AG04450 (cell line): Measurements from ENCODE around the gene CRADD. TPM values are rescaled to one million over a fixed set of nuclear protein-coding genes. Genes with fewer than 3 reads are reported as not detected.
A peak's percentile ranks its signal among the peaks of the same experiment; 100 is the strongest.

Experiments
- CTCF ChIA-PET: fragments of 300-600, 350-600 bp; formaldehyde crosslinking; extraction: SDS; loops from one replicate; lab custom pipeline; 2022; ENCODE audit warnings: antibody characterized with exemption, inconsistent platforms; lab: Charles Lee
- POLR2A ChIA-PET: fragments of 350-600 bp; formaldehyde crosslinking; extraction: SDS; loops from one replicate; lab custom pipeline; 2021; ENCODE audit warnings: antibody characterized with exemption, inconsistent platforms; lab: Yijun Ruan, JAX
- DNase-seq: peaks from one replicate; pipeline ENCODE4 v3.0.0-alpha.2; 2011; ENCODE audit warnings: low read depth, low spot score
- H3K27ac ChIP-seq: one replicate; pipeline ENCODE4 v1.5.1; 2012; ENCODE audit warnings: low read depth, low read length, control low read depth
- H3K27me3 ChIP-seq: one replicate; pipeline ENCODE4 v1.6.0; 2012; ENCODE audit warnings: low read length; ENCODE audit not compliant: control insufficient read depth, insufficient read depth
- H3K4me3 ChIP-seq: 2 replicates; pipeline ENCODE4 v1.5.1; 2011; ENCODE audit warnings: mild to moderate bottlenecking, low read depth, low read length, control low read depth
- H3K9me3 ChIP-seq: 2 replicates; pipeline ENCODE4 v1.5.1; 2012; ENCODE audit warnings: low read length; ENCODE audit not compliant: control insufficient read depth, insufficient read depth
- polyA minus RNA-seq: library from RNA; depleted of rRNA, polyadenylated mRNA; stranded (reverse); fragments of >200 nt; gene quantifications from 2 replicates; pipeline ENCODE4 v1.2.3, GENCODE V29; 2011; rRNA and poly(A)+ RNA removed
- polyA plus RNA-seq: library from polyadenylated mRNA; depleted of rRNA; stranded (reverse); fragments of >200 nt; gene quantifications from 2 replicates; pipeline ENCODE4 v1.2.3, GENCODE V29; 2011; rRNA removed
- TF ChIP-seq, protein P1 (sequence below): IDR thresholded peaks from 2 replicates; pipeline ENCODE4 v1.5.1; 2011; ENCODE audit warnings: low read depth, low read length, control low read depth, inconsistent platforms

Gene CRADD
- polyA plus RNA-seq (8.8 and 9.2 TPM in 2 replicates), polyA minus RNA-seq (5.3 and 6.3 TPM in 2 replicates)

DNA sequence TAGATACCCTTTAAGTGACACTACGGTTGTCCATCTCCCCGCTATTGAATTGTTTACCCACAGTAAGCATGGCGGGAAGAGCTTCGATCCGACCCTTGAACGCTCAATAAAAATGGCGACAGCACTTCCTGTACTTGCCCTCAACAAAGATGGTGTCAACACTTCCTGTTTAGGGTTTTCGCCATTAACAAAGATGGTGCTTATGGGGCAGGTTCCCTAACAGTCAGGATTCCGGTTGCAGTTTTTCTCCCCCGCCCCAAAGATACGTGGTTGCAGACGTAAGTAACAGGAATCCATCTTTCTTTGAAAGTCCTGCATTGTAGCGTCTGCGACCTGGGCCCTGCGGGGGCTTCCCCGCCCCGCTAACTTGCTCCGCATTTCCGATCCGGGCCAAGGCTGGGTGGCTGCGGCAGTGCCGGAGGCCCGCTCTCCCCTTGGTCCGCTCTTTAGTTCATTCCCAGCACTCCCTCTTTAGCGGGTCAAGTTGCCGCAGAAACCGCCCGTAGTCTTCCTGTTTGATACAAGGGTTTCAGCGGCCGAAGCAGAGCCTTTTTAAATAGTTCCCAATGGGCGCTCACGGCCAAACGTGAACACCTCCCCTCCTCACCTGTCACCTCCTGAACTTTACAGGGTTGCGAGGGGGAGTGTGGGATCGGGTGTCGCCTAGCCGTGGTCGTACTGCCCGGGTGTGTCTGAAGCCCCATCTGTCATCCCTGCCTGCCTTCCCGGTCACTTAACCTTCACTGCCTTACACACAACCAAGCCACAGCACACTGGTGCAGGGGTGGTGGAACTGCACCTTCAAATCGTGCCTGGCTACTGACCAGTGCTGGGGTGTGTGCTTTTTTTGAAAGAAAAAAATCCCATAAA lies at the start of gene CRADD:
Gene CRADD, plus strand, starts transcription at position 181 of the 870 bp plus-strand sequence.
- DNase-seq: peak; percentile 97
- H3K27ac ChIP-seq: peak within 1 kb of the TSS; percentile 99
- H3K9me3 ChIP-seq: no peaks in the 10 kb centered on the region; the same call in 1 of the 2 replicates
- no peaks in the 10 kb centered on the region for H3K27me3 ChIP-seq
- POLR2A ChIA-PET: interaction anchor here (0.6 to 1.4 kb wide), 6 partner anchors 22 to 202 kb away, joined by 3 to 6 read pairs (median 4); partner anchors contain the start of gene SOCS2
- H3K4me3 ChIP-seq: peak within 1 kb of the TSS; percentile 79
- TF ChIP-seq, protein P1, sequence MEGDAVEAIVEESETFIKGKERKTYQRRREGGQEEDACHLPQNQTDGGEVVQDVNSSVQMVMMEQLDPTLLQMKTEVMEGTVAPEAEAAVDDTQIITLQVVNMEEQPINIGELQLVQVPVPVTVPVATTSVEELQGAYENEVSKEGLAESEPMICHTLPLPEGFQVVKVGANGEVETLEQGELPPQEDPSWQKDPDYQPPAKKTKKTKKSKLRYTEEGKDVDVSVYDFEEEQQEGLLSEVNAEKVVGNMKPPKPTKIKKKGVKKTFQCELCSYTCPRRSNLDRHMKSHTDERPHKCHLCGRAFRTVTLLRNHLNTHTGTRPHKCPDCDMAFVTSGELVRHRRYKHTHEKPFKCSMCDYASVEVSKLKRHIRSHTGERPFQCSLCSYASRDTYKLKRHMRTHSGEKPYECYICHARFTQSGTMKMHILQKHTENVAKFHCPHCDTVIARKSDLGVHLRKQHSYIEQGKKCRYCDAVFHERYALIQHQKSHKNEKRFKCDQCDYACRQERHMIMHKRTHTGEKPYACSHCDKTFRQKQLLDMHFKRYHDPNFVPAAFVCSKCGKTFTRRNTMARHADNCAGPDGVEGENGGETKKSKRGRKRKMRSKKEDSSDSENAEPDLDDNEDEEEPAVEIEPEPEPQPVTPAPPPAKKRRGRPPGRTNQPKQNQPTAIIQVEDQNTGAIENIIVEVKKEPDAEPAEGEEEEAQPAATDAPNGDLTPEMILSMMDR: no peak
- CTCF ChIA-PET: interaction anchor here (0.7 kb wide), 1 partner anchor 10 kb away, joined by 3 read pairs; no protein-coding TSS in a partner anchor

DNA sequence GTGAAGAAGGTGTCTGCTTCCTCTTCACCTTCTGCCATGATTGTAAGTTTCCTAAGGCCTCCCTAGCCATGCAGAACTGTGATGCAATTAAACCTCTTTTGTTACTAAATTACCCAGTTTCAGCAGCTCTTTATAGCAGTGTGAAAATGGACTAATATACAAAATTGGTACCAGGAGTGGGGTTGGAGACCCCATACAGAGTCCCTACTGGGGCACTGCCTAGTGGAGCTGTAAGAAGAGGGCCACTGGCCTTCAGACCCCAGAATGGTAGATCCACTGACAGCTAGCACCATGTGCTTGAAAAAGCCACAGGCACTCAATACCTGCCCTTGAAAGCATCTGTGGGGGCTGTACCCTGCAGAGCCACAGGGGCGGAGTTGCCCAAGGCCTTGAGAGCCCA lies 44.8 kb upstream of the CRADD start:
- Histone ChIP-seq H3K4me3 (no peak overlapping the region), H3K27me3 (no peaks in the 10 kb centered on the region), H3K27ac (no peak overlapping the region), H3K9me3 (peaks cover 4% of the 10 kb centered on the region)
- no peak for DNase-seq
- ChIA-PET CTCF (interaction anchor here (0.6 kb wide), 1 partner anchor 42 kb away, joined by 6 read pairs; no protein-coding TSS in a partner anchor), POLR2A (no interaction called here)
- TF ChIP-seq, protein P1: no peak

DNA sequence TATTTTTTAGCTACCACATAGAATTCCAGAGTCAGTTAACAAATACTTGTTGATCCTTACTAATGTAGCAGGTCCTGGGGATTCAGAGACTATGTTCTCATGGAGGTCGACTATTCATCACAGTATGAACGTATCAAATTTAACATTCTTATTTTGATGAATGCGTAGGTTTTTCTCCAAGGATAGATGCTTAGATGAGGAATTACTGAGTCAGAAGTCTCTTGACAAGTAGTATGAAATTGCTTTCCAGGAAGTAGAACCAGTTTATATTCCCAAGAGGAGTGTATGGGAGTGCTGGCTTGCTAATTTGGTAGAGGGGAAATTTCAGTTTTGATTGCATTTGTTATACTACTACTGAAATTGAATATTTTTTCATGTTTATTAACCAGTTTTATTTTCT lies 42.8 kb upstream of the CRADD start:
- H3K9me3 ChIP-seq: peaks cover 8% of the 10 kb centered on the region
- ChIA-PET POLR2A (no interaction called here), CTCF (no interaction called here)
- no peaks in the 10 kb centered on the region for H3K27me3 ChIP-seq
- no peak for DNase-seq
- no peak overlapping the region for H3K27ac ChIP-seq
- H3K4me3 ChIP-seq: no peak overlapping the region
- TF ChIP-seq, protein P1: no peak

DNA sequence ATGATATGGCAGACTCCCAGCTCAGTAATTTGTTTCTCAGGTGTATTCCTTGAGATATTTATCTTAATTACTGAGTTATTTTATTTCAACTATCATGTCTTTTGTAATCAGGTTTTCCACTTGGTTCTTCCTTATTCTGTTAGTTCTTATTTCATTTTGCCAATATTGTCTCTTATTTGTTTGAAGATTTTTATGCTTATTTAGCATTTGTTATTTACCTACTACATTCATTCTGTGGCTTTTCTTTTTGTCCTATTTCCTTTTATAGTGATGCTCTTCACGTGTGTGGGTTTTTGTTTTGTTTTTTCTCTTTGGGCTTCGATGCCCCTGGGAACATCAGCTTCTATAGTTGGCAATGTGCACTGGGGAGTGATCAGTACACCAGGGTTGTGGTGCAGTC lies 40.5 kb upstream of the CRADD start:
- POLR2A ChIA-PET: no interaction called here
- TF ChIP-seq, protein P1: no peak

DNA sequence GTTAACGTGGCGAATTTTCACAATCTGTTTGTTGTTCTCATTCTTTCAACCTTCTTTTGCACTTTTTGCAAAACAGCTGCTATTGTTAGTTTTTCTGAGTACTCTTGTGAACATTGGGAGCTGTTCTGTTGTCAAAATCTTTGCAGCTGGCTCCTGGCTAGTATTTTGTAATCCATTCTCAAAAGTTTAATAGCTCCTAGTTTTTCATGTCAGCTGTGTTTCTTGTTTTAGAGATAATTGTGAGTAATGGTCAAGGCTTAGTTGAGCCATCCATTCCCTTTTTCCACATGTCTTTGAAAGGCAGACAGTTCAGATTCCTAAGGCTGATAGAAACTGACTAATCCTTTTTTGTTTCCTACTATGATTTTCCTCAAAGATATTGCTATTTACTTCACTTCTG lies 39.1 kb upstream of the CRADD start:
- no peak for DNase-seq
- Histone ChIP-seq H3K4me3 (no peak overlapping the region), H3K9me3 (peaks cover 4% of the 10 kb centered on the region), H3K27me3 (no peaks in the 10 kb centered on the region), H3K27ac (no peak overlapping the region)
- ChIA-PET CTCF (interaction anchor here (0.9 to 1.3 kb wide), 3 partner anchors 10 to 464 kb away, joined by 3 to 4 read pairs (median 3); no protein-coding TSS in a partner anchor), POLR2A (no interaction called here)
- TF ChIP-seq, protein P1: no peak

More for the DNA sequence above, 40.5 kb upstream of the CRADD start:
- CTCF ChIA-PET: interaction anchor here (1.1 to 1.3 kb wide), 2 partner anchors 9 to 438 kb away, joined by 3 to 4 read pairs; no protein-coding TSS in a partner anchor
- Histone ChIP-seq H3K4me3 (no peak overlapping the region), H3K9me3 (peaks cover 8% of the 10 kb centered on the region), H3K27me3 (no peaks in the 10 kb centered on the region), H3K27ac (no peak overlapping the region)
- no peak for DNase-seq
